Suprapubic skin (tissue), 4 donors: ENCODE results near the gene FAM222A. TPM values are rescaled to one million over a fixed set of nuclear protein-coding genes. Genes with fewer than 3 reads are reported as not detected.

Source experiments
- DNase-seq, 2 donors: peaks; one replicate each; pipeline ENCODE4 v3.0.0-alpha.2; 2019; ENCODE audit warnings: low spot score in 2 of 2
- H3K27ac ChIP-seq: fragments of 200-600 bp; sonication (generic); one replicate; pipeline ENCODE4 v1.5.1; 2019
- H3K27me3 ChIP-seq: fragments of 200-600 bp; sonication (generic); one replicate; pipeline ENCODE4 v1.5.1; 2019
- H3K36me3 ChIP-seq: fragments of 200-600 bp; sonication (generic); one replicate; pipeline ENCODE4 v1.5.1; 2019
- H3K4me1 ChIP-seq: fragments of 200-600 bp; sonication (generic); one replicate; pipeline ENCODE4 v1.5.1; 2019
- H3K4me3 ChIP-seq: fragments of 200-600 bp; sonication (generic); one replicate; pipeline ENCODE4 v1.5.1; 2019; ENCODE audit warnings: mild to moderate bottlenecking
- H3K9me3 ChIP-seq: fragments of 200-600 bp; sonication (generic); one replicate; pipeline ENCODE4 v1.5.1; 2019
- EP300 ChIP-seq: sonication (generic); formaldehyde crosslinking; IDR thresholded peaks from one replicate; pipeline ENCODE4 v1.6.1; 2017; ENCODE audit warnings: antibody characterized with exemption
- POLR2A ChIP-seq, 2 donors: fragments of 450-650 bp; IDR thresholded peaks; one replicate each; pipeline ENCODE4 v1.6.1; 2017; ENCODE audit warnings: antibody characterized with exemption in 2 of 2, mild to moderate bottlenecking in 2 of 2, moderate library complexity in 2 of 2
- POLR2AphosphoS5 ChIP-seq, 3 donors: sonication (generic); formaldehyde crosslinking; IDR thresholded peaks; one replicate each; pipeline ENCODE4 v1.6.1; 2017; ENCODE audit warnings: antibody characterized with exemption in 3 of 3
- WGBS: methylation state at CpG from one replicate; pipeline ENCODE4 v1.1.5; 2018; 5-methylcytosine and 5-hydroxymethylcytosine counted together
- total RNA-seq, 4 donors: library from RNA; depleted of rRNA; stranded (reverse); fragments of >200 nt; gene quantifications; one replicate each; pipeline ENCODE4 v1.1.0, GENCODE V29; 2016
- TF ChIP-seq, protein P1 (sequence below), 2 donors: fragments of 200-600 bp in 1 of 2; fragments of 450-650 bp in 1 of 2; sonication (generic) in 1 of 2; IDR thresholded peaks; one replicate each; pipeline ENCODE4 v1.5.1; 2016 to 2019; ENCODE audit warnings: antibody characterized with exemption in 2 of 2, mild to moderate bottlenecking in 1 of 2, moderate library complexity in 1 of 2

Gene FAM222A
- total RNA-seq, 4 donors from 2014 or later: 3.9 to 8.5 (median 6.6) TPM

DNA sequence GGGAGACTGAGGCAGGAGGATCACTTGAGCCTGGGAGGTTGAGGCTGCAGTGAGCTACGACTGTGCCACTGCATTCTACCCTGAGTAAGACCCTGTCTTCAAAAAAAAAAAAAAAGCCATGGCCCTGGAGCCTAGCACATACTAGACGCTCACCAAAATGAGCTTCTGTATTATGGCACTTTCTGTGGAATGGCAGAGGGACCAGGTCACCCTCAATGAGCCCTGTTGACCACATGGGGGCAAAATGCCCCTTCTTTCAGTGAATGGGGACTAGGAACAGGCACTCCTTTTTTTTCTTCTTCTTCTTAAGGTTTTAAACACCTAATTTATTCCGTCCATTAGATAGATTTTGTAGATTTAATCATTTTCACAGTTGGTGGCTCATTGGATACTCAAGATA is 50.5 kb downstream of the FAM222A start:
- Histone ChIP-seq H3K27ac (no peak overlapping the region), H3K27me3 (peaks cover under 1% of the 10 kb centered on the region), H3K4me1 (no peaks in the 10 kb centered on the region), H3K4me3 (no peak overlapping the region), H3K9me3 (peaks cover 4% of the 10 kb centered on the region), H3K36me3 (no peaks in the 10 kb centered on the region)
- TF ChIP-seq POLR2A (IDR thresholded peaks at IDR 0.05) (no peak), EP300 (no peak), POLR2AphosphoS5 (IDR thresholded peaks at IDR 0.05) (no peak)
- TF ChIP-seq, protein P1, sequence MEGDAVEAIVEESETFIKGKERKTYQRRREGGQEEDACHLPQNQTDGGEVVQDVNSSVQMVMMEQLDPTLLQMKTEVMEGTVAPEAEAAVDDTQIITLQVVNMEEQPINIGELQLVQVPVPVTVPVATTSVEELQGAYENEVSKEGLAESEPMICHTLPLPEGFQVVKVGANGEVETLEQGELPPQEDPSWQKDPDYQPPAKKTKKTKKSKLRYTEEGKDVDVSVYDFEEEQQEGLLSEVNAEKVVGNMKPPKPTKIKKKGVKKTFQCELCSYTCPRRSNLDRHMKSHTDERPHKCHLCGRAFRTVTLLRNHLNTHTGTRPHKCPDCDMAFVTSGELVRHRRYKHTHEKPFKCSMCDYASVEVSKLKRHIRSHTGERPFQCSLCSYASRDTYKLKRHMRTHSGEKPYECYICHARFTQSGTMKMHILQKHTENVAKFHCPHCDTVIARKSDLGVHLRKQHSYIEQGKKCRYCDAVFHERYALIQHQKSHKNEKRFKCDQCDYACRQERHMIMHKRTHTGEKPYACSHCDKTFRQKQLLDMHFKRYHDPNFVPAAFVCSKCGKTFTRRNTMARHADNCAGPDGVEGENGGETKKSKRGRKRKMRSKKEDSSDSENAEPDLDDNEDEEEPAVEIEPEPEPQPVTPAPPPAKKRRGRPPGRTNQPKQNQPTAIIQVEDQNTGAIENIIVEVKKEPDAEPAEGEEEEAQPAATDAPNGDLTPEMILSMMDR (IDR thresholded peaks at IDR 0.05): no peak
- WGBS: 95% methylated on average over 3 of the region's 3 CpGs
- no peak for DNase-seq

DNA sequence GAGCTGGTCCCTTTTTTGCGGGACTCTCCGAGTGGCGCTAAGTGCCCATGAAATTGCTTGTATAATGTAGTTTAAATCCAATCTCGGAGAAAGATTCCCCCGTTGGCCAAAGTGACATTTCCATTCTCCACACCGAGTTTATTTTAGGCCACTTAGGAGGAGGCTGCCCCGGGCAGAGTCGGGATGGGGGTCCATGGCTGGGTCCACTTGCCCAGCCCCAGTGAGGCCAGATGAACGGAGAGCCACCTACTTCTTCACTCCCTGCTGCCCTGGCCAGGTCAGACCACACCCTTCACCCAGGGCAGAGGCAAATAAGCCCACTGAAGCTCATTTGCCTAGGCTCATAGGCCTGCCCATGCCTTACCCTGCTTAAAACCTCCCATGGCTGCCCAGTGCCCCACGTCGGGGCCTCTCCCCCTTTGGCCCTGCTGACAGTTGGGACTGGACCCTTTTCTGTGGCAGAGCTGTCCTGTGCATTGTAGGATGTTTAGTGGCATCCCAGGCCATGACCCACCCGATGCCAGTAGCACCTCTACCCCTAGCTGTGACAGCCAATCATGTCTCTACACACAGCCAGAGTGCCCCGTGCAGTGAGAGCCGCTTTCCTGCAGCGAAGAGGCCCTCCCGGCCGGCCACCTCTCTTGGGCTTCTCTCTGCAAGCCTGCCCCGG is 51.3 kb downstream of the FAM222A start:
- no peak overlapping the region for H3K27ac ChIP-seq
- 83% methylated on average over 15 of the region's 18 CpGs for WGBS
- H3K36me3 ChIP-seq: no peaks in the 10 kb centered on the region
- H3K27me3 ChIP-seq: no peaks in the 10 kb centered on the region
- no peak overlapping the region for H3K4me3 ChIP-seq
- H3K4me1 ChIP-seq: no peaks in the 10 kb centered on the region
- no peak for TF ChIP-seq POLR2AphosphoS5 (IDR thresholded peaks at IDR 0.05)
- TF ChIP-seq, protein P1 (IDR thresholded peaks at IDR 0.05): no peak
- no peak for TF ChIP-seq EP300
- no peak for TF ChIP-seq POLR2A (IDR thresholded peaks at IDR 0.05)
- DNase-seq: peak; percentile 37 to 59
- peaks cover 4% of the 10 kb centered on the region for H3K9me3 ChIP-seq

DNA sequence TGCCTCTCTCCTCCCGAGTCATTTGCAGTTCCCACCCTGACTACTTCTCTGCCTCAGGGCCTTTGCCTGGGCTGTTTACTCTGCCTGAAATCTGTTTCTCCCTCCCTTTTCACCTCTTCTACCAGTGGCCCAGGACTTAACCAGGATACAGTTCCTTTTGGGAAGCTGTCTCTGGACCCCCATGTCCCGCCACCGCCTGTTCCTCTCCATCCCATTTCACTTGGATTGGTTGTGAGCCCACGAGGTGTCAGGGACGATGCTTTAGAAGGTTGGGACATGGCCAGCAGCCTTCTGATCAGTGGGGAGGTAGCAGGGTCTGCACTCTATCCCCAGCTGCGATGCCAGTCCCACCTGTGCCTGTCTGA is 51.8 kb downstream of the FAM222A start:
- TF ChIP-seq EP300 (no peak), POLR2AphosphoS5 (IDR thresholded peaks at IDR 0.05) (no peak)
- TF ChIP-seq, protein P1 (IDR thresholded peaks at IDR 0.05): no peak
- WGBS: 89% methylated on average over 5 of the region's 6 CpGs
- no peak overlapping the region for H3K4me3 ChIP-seq
- H3K9me3 ChIP-seq: peaks cover 4% of the 10 kb centered on the region
- no peak overlapping the region for H3K27ac ChIP-seq
- H3K4me1 ChIP-seq: no peaks in the 10 kb centered on the region
- H3K36me3 ChIP-seq: no peaks in the 10 kb centered on the region
- H3K27me3 ChIP-seq: no peaks in the 10 kb centered on the region
- DNase-seq: peak in 1 of 2 donors; percentile 50

DNA sequence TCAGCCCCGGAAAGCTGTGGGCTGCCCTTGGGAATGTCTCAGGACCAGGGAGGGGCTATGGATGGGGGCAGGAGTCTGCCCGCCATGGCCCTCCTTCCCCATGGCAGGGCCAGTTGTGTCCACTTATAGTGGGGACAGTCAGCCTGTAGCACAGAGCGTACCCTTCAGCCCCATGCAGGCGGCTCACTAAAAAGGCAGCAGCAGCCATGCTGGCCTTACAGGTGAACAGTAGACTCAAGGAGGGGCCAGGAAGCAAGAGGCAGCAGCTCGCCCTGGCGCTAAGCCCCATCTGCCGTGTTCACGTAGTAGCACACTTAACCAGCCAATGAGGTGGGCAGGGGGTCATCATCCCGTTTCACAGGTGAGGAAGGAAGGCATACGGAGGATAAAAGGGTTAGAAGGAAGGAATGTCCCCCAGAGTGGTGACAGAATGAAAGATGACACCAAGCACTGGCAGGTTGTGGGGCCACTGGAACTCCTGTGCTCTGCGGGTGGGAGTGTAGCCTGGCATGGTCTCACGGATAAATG is 52.7 kb downstream of the FAM222A start:
- no peak overlapping the region for H3K4me3 ChIP-seq
- WGBS: 86% methylated on average over 11 of the region's 12 CpGs
- no peak overlapping the region for H3K27ac ChIP-seq
- no peaks in the 10 kb centered on the region for H3K4me1 ChIP-seq
- DNase-seq: peak; percentile 34 to 69
- TF ChIP-seq, protein P1 (IDR thresholded peaks at IDR 0.05): no peak
- TF ChIP-seq POLR2AphosphoS5 (IDR thresholded peaks at IDR 0.05) (no peak), EP300 (no peak), POLR2A (IDR thresholded peaks at IDR 0.05) (no peak)
- no peaks in the 10 kb centered on the region for H3K27me3 ChIP-seq
- H3K9me3 ChIP-seq: peaks cover 4% of the 10 kb centered on the region
- no peaks in the 10 kb centered on the region for H3K36me3 ChIP-seq

DNA sequence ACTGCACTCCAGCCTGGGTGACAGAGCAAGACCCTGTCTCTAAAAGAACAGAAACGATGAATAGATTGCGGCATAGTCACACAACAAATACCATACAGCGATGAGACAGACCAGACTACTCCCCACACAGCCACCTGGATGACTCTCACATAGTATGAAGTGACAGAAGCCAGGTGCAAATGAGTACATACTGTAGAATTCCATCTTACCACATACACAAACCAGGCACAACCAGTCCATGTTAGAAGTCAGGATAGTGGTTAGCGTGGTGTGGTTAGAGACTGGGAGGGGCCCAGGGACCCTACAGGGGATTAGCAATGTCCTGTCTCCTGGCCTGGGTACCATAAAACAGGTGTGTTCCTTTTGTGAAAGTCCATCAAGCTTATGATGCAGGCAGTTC is 53.8 kb downstream of the FAM222A start:
- TF ChIP-seq POLR2A (IDR thresholded peaks at IDR 0.05): no peak
- no peak overlapping the region for H3K4me3 ChIP-seq
- no peaks in the 10 kb centered on the region for H3K36me3 ChIP-seq
- no peak for DNase-seq
- H3K27ac ChIP-seq: no peak overlapping the region
- no peaks in the 10 kb centered on the region for H3K4me1 ChIP-seq
- peaks cover 4% of the 10 kb centered on the region for H3K9me3 ChIP-seq
- WGBS: 97% methylated on average over 4 of the region's 4 CpGs
- H3K27me3 ChIP-seq: no peaks in the 10 kb centered on the region
